ENCODE data around the gene STK40. TPM values are rescaled to one million over a fixed set of nuclear protein-coding genes. Genes with fewer than 3 reads are reported as not detected.
A peak's percentile ranks its signal among the peaks of the same experiment; 100 is the strongest.

STK40 gene
- total RNA-seq, 1 experiment from 2014 or later: 26.2 TPM

GRCh38 chr1:36401602-36402503, 16.1 kb upstream of the STK40 start:
- no CpG with 5 or more reads among the region's 12 CpGs for WGBS (ENCODE audit: extremely low coverage, insufficient read length, low lambda C conversion rate)
- Histone ChIP-seq H2AFZ (ENCODE audit: low read length) (no peak overlapping the region), H3K79me1 (ENCODE audit: insufficient read depth, low read depth, low read length, poor library complexity, severe bottlenecking) (no peaks in the 10 kb centered on the region), H2BK12ac (ENCODE audit: insufficient read length, low read depth, low read length) (no peak overlapping the region), H3K4me1 (ENCODE audit: insufficient read depth, low read length) (no peaks in the 10 kb centered on the region), H2BK120ac (ENCODE audit: low read depth, low read length, poor library complexity, severe bottlenecking) (no peak overlapping the region), H4K91ac (ENCODE audit: insufficient read length, low read depth, low read length) (no peak overlapping the region), H3K18ac (ENCODE audit: insufficient read length, low read depth, low read length) (no peak overlapping the region), H4K8ac (replicated peaks; ENCODE audit: insufficient read length, low read depth, low read length) (no peak overlapping the region), H3K4ac (ENCODE audit: low read depth, low read length) (no peak overlapping the region), H3K23me2 (ENCODE audit: insufficient read length, low read depth, low read length, poor library complexity, severe bottlenecking) (peaks cover 17% of the 10 kb centered on the region), H2AK5ac (ENCODE audit: insufficient read length, low read length) (no peak overlapping the region), H3K27ac (ENCODE audit: insufficient read length, low read depth, low read length) (peak overlapping the region; percentile 63), H3K56ac (ENCODE audit: insufficient read length, low read depth, low read length) (no peak overlapping the region), H3K79me2 (ENCODE audit: insufficient read depth, low read length) (no peaks in the 10 kb centered on the region), H3K9me3 (ENCODE audit: control insufficient read depth, low read depth, low read length) (no peaks in the 10 kb centered on the region), H2BK15ac (ENCODE audit: low read depth, low read length) (no peak overlapping the region), H3K27me3 (ENCODE audit: insufficient read depth, low read length) (no peaks in the 10 kb centered on the region), H3K23ac (ENCODE audit: insufficient read length, low read depth, low read length) (no peak overlapping the region), H3K4me2 (ENCODE audit: insufficient read depth, insufficient read length, low read length) (peak overlapping the region; percentile 90), H4K5ac (ENCODE audit: insufficient read length, low read depth, low read length) (no peak overlapping the region), H2BK5ac (ENCODE audit: insufficient read length, low read length) (no peak overlapping the region), H2BK20ac (ENCODE audit: low read depth, low read length, poor library complexity, severe bottlenecking) (no peak overlapping the region), H3T11ph (ENCODE audit: low read length) (no peak overlapping the region), H4K20me1 (ENCODE audit: control insufficient read depth, insufficient read depth, insufficient read length) (no peaks in the 10 kb centered on the region), H3K14ac (ENCODE audit: insufficient read depth, low read length) (no peak overlapping the region), H3K9ac (ENCODE audit: extremely low read depth, insufficient read length, low read length) (no peak overlapping the region)
- no peak for DNase-seq
- Mint-ChIP-seq H3K4me1 (peaks cover 22 to 23% of the 10 kb centered on the region in 2 experiments), H3K4me3 (peak overlapping the region; percentile 81 to 84), H3K27me3 (ENCODE audit: low read depth) (no peaks in the 10 kb centered on the region), H3K36me3 (ENCODE audit: insufficient read depth in 1 of 3, low read depth in 3 of 3) (no peaks in the 10 kb centered on the region; a peak in 2 of 7 replicates), H3K27ac (peak overlapping the region; percentile 65 to 98 (median 91); a peak in 5 of 7 replicates), H3K9me3 (no peaks in the 10 kb centered on the region; a peak in 1 of 5 replicates)
- no peak for TF ChIP-seq CTCF (conservative IDR thresholded peaks at IDR 0.05)

Data from H9 (cell line).